Glomerular endothelial cell (primary cell): ENCODE results near the gene AP1AR. TPM values are rescaled to one million over a fixed set of nuclear protein-coding genes. Genes with fewer than 3 reads are reported as not detected.
"Not testable (repeated sequence)": the region's sequence is repeated elsewhere in the genome, so short reads cannot be mapped to it uniquely, and the experiment has no call there.

Experiments
- DNase-seq: peaks from one replicate; pipeline ENCODE4 v3.0.0-alpha.2; 2011; ENCODE audit warnings: low read depth, low spot score; ENCODE audit errors: extremely low read depth
- total RNA-seq: library from RNA; depleted of rRNA; stranded (reverse); fragments of >200 nt; gene quantifications from 2 replicates; pipeline ENCODE4 v1.2.3, GENCODE V29; 2015

AP1AR gene
- 26.0 and 27.3 TPM in 2 replicates for total RNA-seq

- no peak for DNase-seq
Measured at GRCh38 chr4:112231779-112232713, at the start of gene AP1AR. Gene AP1AR, plus strand, starts transcription at chr4:112231787. Its CDS starts 305 bp downstream, at chr4:112232092.

- DNase-seq: no peak
Measured at GRCh38 chr4:112182604-112183003, 49.0 kb upstream of the AP1AR start.

- DNase-seq: no peak
Measured at GRCh38 chr4:112183252-112183651, 48.3 kb upstream of the AP1AR start.

GRCh38 chr4:112184438-112184837 lies 47.1 kb upstream of the AP1AR start:
- no peak for DNase-seq

GRCh38 chr4:112185334-112185733 lies 46.3 kb upstream of the AP1AR start:
- DNase-seq: no peak

GRCh38 chr4:112185740-112186670 lies 45.6 kb upstream of the AP1AR start:
- DNase-seq: no peak

GRCh38 chr4:112189754-112190153 lies 41.8 kb upstream of the AP1AR start:
- no peak for DNase-seq

GRCh38 chr4:112190684-112191083 lies 40.9 kb upstream of the AP1AR start:
- no peak for DNase-seq

- DNase-seq: no peak
Measured at GRCh38 chr4:112196461-112196860, 35.1 kb upstream of the AP1AR start.

GRCh38 chr4:112199041-112199440 lies 32.5 kb upstream of the AP1AR start:
- no peak for DNase-seq

- DNase-seq: no peak
Measured at GRCh38 chr4:112201915-112202505, 29.6 kb upstream of the AP1AR start.

- no peak for DNase-seq
Measured at GRCh38 chr4:112203593-112203992, 28.0 kb upstream of the AP1AR start.

- no peak for DNase-seq
Measured at GRCh38 chr4:112206431-112206830, 25.2 kb upstream of the AP1AR start.

- not testable (repeated sequence) for DNase-seq
Measured at GRCh38 chr4:112208137-112209095, 23.2 kb upstream of the AP1AR start.

- DNase-seq: no peak
Measured at GRCh38 chr4:112210777-112211176, 20.8 kb upstream of the AP1AR start.

GRCh38 chr4:112213091-112213490 lies 18.5 kb upstream of the AP1AR start:
- no peak for DNase-seq

- DNase-seq: no peak
Measured at GRCh38 chr4:112213856-112214255, 17.7 kb upstream of the AP1AR start.

GRCh38 chr4:112214390-112215264 lies 17.0 kb upstream of the AP1AR start:
- DNase-seq: no peak

- DNase-seq: no peak
Measured at GRCh38 chr4:112219826-112220366, 11.7 kb upstream of the AP1AR start.
